HepG2 (cell line): ENCODE measurements around the gene TRIM8. TPM values are rescaled to one million over a fixed set of nuclear protein-coding genes. Genes with fewer than 3 reads are reported as not detected.

Experiments
- CEBPG ChIP-seq: IDR thresholded peaks from 2 replicates; pipeline ENCODE4 v1.6.1; 2016
- CREB3 ChIP-seq: sonication (generic); formaldehyde crosslinking; IDR thresholded peaks from 2 replicates; pipeline ENCODE4 v1.5.0; 2020; ENCODE audit warnings: missing genetic modification reagents
- DMAP1 ChIP-seq: IDR thresholded peaks from 2 replicates; pipeline ENCODE4 v1.6.1; 2016
- EP300 ChIP-seq, 3 experiments: sonication (generic) in 1 of 3; formaldehyde crosslinking in 1 of 3; IDR thresholded peaks; 2 replicates each; pipeline versions ENCODE4 v1.5.1 to v1.6.1; 2011 to 2020; ENCODE audit warnings: low read depth in 2 of 3, low read length in 2 of 3, borderline replicate concordance in 1 of 3, improper control_type of control experiment in 1 of 3, mild to moderate bottlenecking in 1 of 3, missing genetic modification reagents in 1 of 3, moderate library complexity in 1 of 3
- FOXA3 ChIP-seq: IDR thresholded peaks from 2 replicates; pipeline ENCODE4 v1.6.1; 2016; ENCODE audit warnings: missing genetic modification reagents, missing compliant biosample characterization
- HMG20B ChIP-seq: conservative IDR thresholded peaks from 2 replicates; pipeline ENCODE4 v1.6.1; 2016; ENCODE audit warnings: missing genetic modification reagents, missing compliant biosample characterization
- HNRNPL ChIP-seq: fragments of 200-400 bp; formaldehyde crosslinking; IDR thresholded peaks from 2 replicates; pipeline ENCODE4 v1.6.1; 2017; ENCODE audit warnings: mild to moderate bottlenecking, low read depth, low read length
- KAT8 ChIP-seq: IDR thresholded peaks from 2 replicates; pipeline ENCODE4 v1.6.1; 2016; ENCODE audit warnings: missing genetic modification reagents, missing compliant biosample characterization
- KLF12 ChIP-seq: sonication (generic); formaldehyde crosslinking; IDR thresholded peaks from 2 replicates; pipeline ENCODE4 v1.4.0; 2020; ENCODE audit warnings: missing genetic modification reagents, borderline replicate concordance
- MXD1 ChIP-seq: sonication (generic); formaldehyde crosslinking; IDR thresholded peaks from 2 replicates; pipeline ENCODE4 v1.4.0; 2020; ENCODE audit warnings: mild to moderate bottlenecking, missing genetic modification reagents
- PATZ1 ChIP-seq: sonication (generic); formaldehyde crosslinking; IDR thresholded peaks from 2 replicates; pipeline ENCODE4 v1.4.0; 2020; ENCODE audit warnings: missing genetic modification reagents
- PAXIP1 ChIP-seq: sonication (generic); formaldehyde crosslinking; conservative IDR thresholded peaks from 2 replicates; pipeline ENCODE4 v1.4.0; 2020; ENCODE audit warnings: mild to moderate bottlenecking, missing genetic modification reagents, moderate library complexity
- PHB2 ChIP-seq: fragments of 450-650 bp; IDR thresholded peaks from 2 replicates; pipeline ENCODE4 v1.6.1; 2018; ENCODE audit not compliant: partially characterized antibody
- RELA ChIP-seq: sonication (generic); formaldehyde crosslinking; IDR thresholded peaks from 2 replicates; pipeline ENCODE4 v1.4.0; 2020; ENCODE audit warnings: missing genetic modification reagents
- SNAI1 ChIP-seq: sonication (generic); formaldehyde crosslinking; IDR thresholded peaks from 2 replicates; pipeline ENCODE4 v1.5.0; 2020; ENCODE audit warnings: mild to moderate bottlenecking, missing genetic modification reagents, borderline replicate concordance
- SOX13 ChIP-seq, 3 experiments: fragments of 450-650 bp in 1 of 3; sonication (generic) in 1 of 3; formaldehyde crosslinking in 1 of 3; IDR thresholded peaks in 2 of 3; conservative IDR thresholded peaks in 1 of 3; 2 replicates each; pipeline versions ENCODE4 v1.5.0 to v1.6.1; 2016 to 2020; ENCODE audit warnings: antibody characterized with exemption in 1 of 3, mild to moderate bottlenecking in 1 of 3, missing compliant biosample characterization in 1 of 3, missing genetic modification reagents in 1 of 3, moderate library complexity in 1 of 3
- SRSF1 ChIP-seq: fragments of 200-400 bp; formaldehyde crosslinking; optimal IDR thresholded peaks from 2 replicates; pipeline ENCODE3; 2017; ENCODE audit warnings: mild to moderate bottlenecking, low read depth, low read length, moderate library complexity
- TBX2 ChIP-seq: sonication (generic); formaldehyde crosslinking; IDR thresholded peaks from 2 replicates; pipeline ENCODE4 v1.5.0; 2020; ENCODE audit warnings: missing genetic modification reagents, mild to moderate bottlenecking, borderline replicate concordance
- ZFY ChIP-seq: sonication (generic); formaldehyde crosslinking; IDR thresholded peaks from 2 replicates; pipeline ENCODE4 v1.4.0; 2020; ENCODE audit warnings: missing genetic modification reagents
- ZNF143 ChIP-seq: sonication (generic); formaldehyde crosslinking; IDR thresholded peaks from 2 replicates; pipeline ENCODE4 v1.4.0; 2020; ENCODE audit warnings: missing genetic modification reagents
- ZNF329 ChIP-seq: sonication (generic); formaldehyde crosslinking; IDR thresholded peaks from 2 replicates; pipeline ENCODE4 v1.9.0; 2021; ENCODE audit warnings: low read depth, mild to moderate bottlenecking, missing genetic modification reagents
- ZNF441 ChIP-seq: sonication (generic); formaldehyde crosslinking; IDR thresholded peaks from 2 replicates; pipeline ENCODE4 v1.7.0; 2021; ENCODE audit warnings: missing genetic modification reagents, borderline replicate concordance
- ZNF747 ChIP-seq: sonication (generic); formaldehyde crosslinking; IDR thresholded peaks from 2 replicates; pipeline ENCODE4 v1.8.1; 2023; ENCODE audit warnings: missing genetic modification reagents, mild to moderate bottlenecking, borderline replicate concordance
- polyA plus RNA-seq, 8 experiments: library from polyadenylated mRNA; depleted of rRNA in 3 of 8; stranded (reverse) in 7 of 8; unstranded in 1 of 8; fragments of >200 nt; fragmentation: Illumina TruSeq in 4 of 8; extraction: Trizol in 4 of 8; gene quantifications; 2 replicates each; pipeline versions ENCODE4 v1.2.1 to v1.2.3, GENCODE V29; 2011 to 2016; ENCODE audit warnings: low read depth in 4 of 8, missing spikeins in 1 of 8, mixed read lengths in 1 of 8; ENCODE audit not compliant: insufficient read depth in 1 of 8
- total RNA-seq, 5 experiments: library from RNA; depleted of rRNA; stranded (reverse); fragments of >200 nt; fragmentation: Illumina TruSeq; extraction: Trizol; gene quantifications; 2 replicates each; pipeline ENCODE4 v1.2.3, GENCODE V29; 2016; ENCODE audit warnings: low read depth in 1 of 5

The TRIM8 gene
- total and polyA plus RNA-seq, 2 of the 13 experiments (the other 11 are each of a cell fraction or from before 2014, with no cell fraction given), result 38.9 to 66.5 TPM

GRCh38 chr10:102627736-102628293 lies 16.5 kb upstream of the TRIM8 start (continued):
- TF ChIP-seq HMG20B (CRISPR knock-in tag) (0 out of 2 replicates have a peak, but pooled peaks have one; percentile 23), MXD1 (CRISPR knock-in tag) (0 out of 2 replicates have a peak, but pooled peaks have one; percentile 24), TBX2 (peak; percentile 39; the same call in 1 of the 2 replicates), ZNF441 (no peak), PHB2 (no peak), PAXIP1 (peak; percentile 42; the same call in 1 of the 2 replicates), SRSF1 (peak; percentile 22), SOX13 (IDR thresholded peaks at IDR 0.05) (no peak), SOX13 (CRISPR knock-in tag; conservative IDR thresholded peaks at IDR 0.05 in 1 of 2, IDR thresholded peaks at IDR 0.05 in 1 of 2) (peak in 1 of 2 experiments; percentile 65; a peak in 2 of 4 replicates), SNAI1 (CRISPR knock-in tag) (no peak), ZNF143 (CRISPR knock-in tag) (peak; percentile 56; the same call in 1 of the 2 replicates), HNRNPL (0 out of 2 replicates have a peak, but pooled peaks have one; percentile 38), ZNF329 (CRISPR knock-in tag) (no peak), ZFY (CRISPR knock-in tag) (peak; percentile 24; the same call in 1 of the 2 replicates), PATZ1 (CRISPR knock-in tag) (peak; percentile 45; the same call in 1 of the 2 replicates), CREB3 (CRISPR knock-in tag) (no peak), KAT8 (CRISPR knock-in tag) (0 out of 2 replicates have a peak, but pooled peaks have one; percentile 18), FOXA3 (peak; percentile 33; the same call in 1 of the 2 replicates), CEBPG (CRISPR knock-in tag) (peak; percentile 26; the same call in 1 of the 2 replicates), ZNF747 (CRISPR knock-in tag) (no peak), RELA (CRISPR knock-in tag) (peak; percentile 100), EP300 (IDR thresholded peaks at IDR 0.05; ENCODE audit: low read depth in 2 of 2, low read length in 2 of 2) (0 out of 4 replicates have a peak, but pooled peaks of 1 of the 2 experiments have one; percentile 26), EP300 (CRISPR knock-in tag; IDR thresholded peaks at IDR 0.05; ENCODE audit: borderline replicate concordance) (peak; percentile 49; the same call in 1 of the 2 replicates), DMAP1 (CRISPR knock-in tag) (no peak), KLF12 (CRISPR knock-in tag) (no peak)
